ENCODE measurements around the gene TRNT1.

GRCh38 chr3:3084890-3085289, 41.9 kb upstream of the TRNT1 start:
- TF ChIP-seq POLR2AphosphoS5 (IDR thresholded peaks at IDR 0.05; ENCODE audit: low read depth, low read length) (no peak), ZNF274 (IDR thresholded peaks at IDR 0.05; ENCODE audit: low read depth, low read length) (no peak), POLR2A (IDR thresholded peaks at IDR 0.05; ENCODE audit: borderline replicate concordance, extremely low read depth, insufficient read depth, insufficient read length) (no peak), EZH2phosphoT487 (IDR thresholded peaks at IDR 0.05; ENCODE audit: borderline replicate concordance) (no peak), YY1 (IDR thresholded peaks at IDR 0.05; ENCODE audit: extremely low read depth, insufficient replicate concordance, low read depth, low read length) (no peak), CEBPB (IDR thresholded peaks at IDR 0.05; ENCODE audit: low read depth) (no peak)
- TF ChIP-seq, protein P1, sequence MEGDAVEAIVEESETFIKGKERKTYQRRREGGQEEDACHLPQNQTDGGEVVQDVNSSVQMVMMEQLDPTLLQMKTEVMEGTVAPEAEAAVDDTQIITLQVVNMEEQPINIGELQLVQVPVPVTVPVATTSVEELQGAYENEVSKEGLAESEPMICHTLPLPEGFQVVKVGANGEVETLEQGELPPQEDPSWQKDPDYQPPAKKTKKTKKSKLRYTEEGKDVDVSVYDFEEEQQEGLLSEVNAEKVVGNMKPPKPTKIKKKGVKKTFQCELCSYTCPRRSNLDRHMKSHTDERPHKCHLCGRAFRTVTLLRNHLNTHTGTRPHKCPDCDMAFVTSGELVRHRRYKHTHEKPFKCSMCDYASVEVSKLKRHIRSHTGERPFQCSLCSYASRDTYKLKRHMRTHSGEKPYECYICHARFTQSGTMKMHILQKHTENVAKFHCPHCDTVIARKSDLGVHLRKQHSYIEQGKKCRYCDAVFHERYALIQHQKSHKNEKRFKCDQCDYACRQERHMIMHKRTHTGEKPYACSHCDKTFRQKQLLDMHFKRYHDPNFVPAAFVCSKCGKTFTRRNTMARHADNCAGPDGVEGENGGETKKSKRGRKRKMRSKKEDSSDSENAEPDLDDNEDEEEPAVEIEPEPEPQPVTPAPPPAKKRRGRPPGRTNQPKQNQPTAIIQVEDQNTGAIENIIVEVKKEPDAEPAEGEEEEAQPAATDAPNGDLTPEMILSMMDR (IDR thresholded peaks at IDR 0.05 in 2 of 3, conservative IDR thresholded peaks at IDR 0.05 in 1 of 3; ENCODE audit: borderline replicate concordance in 1 of 3, insufficient read depth in 1 of 3, low read depth in 2 of 3, low read length in 2 of 3), result no peak
- TF ChIP-seq, protein P2, sequence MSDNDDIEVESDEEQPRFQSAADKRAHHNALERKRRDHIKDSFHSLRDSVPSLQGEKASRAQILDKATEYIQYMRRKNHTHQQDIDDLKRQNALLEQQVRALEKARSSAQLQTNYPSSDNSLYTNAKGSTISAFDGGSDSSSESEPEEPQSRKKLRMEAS (IDR thresholded peaks at IDR 0.05), result no peak
- TF ChIP-seq, protein P3, sequence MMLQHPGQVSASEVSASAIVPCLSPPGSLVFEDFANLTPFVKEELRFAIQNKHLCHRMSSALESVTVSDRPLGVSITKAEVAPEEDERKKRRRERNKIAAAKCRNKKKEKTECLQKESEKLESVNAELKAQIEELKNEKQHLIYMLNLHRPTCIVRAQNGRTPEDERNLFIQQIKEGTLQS (IDR thresholded peaks at IDR 0.05), result no peak
